ENCODE data around the gene UNC93A.

UNC93A gene

DNA sequence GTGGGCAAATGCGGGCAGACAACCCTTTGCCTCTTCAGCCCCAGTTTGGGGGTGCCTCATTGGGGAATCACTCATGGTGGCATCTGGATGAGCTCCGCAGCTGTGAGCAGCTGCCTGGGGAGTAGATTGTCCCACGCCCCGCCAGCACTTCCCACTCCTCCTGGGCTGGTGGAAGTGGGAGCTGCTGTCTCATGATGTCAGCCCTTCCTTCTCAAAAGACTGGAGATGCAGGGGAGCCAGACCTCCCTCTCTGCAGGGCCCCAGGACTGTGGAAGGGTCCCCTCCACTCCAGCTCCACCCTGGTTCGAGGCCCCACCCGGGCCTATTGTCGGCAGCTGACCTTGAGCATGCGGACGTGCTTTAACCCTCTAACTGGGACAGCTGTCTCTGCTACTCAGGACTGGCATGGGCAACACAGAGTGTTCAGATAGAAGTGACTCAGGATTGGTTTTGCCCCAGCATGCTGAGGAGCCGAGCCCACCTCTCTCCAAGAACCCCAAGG, 2.0 kb downstream of the UNC93A start:
- TF ChIP-seq, protein P1, sequence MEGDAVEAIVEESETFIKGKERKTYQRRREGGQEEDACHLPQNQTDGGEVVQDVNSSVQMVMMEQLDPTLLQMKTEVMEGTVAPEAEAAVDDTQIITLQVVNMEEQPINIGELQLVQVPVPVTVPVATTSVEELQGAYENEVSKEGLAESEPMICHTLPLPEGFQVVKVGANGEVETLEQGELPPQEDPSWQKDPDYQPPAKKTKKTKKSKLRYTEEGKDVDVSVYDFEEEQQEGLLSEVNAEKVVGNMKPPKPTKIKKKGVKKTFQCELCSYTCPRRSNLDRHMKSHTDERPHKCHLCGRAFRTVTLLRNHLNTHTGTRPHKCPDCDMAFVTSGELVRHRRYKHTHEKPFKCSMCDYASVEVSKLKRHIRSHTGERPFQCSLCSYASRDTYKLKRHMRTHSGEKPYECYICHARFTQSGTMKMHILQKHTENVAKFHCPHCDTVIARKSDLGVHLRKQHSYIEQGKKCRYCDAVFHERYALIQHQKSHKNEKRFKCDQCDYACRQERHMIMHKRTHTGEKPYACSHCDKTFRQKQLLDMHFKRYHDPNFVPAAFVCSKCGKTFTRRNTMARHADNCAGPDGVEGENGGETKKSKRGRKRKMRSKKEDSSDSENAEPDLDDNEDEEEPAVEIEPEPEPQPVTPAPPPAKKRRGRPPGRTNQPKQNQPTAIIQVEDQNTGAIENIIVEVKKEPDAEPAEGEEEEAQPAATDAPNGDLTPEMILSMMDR (IDR thresholded peaks at IDR 0.05; ENCODE audit: poor library complexity, severe bottlenecking) = no peak
- Histone ChIP-seq H3K9me3 (ENCODE audit: severe bottlenecking) (no peaks in the 10 kb centered on the region), H3K27me3 (ENCODE audit: insufficient read depth, poor library complexity, severe bottlenecking) (peaks cover 17% of the 10 kb centered on the region), H3K4me3 (ENCODE audit: severe bottlenecking) (no peak overlapping the region), H3K36me3 (ENCODE audit: low read depth) (no peaks in the 10 kb centered on the region), H3K27ac (ENCODE audit: poor library complexity, severe bottlenecking) (no peak overlapping the region), H3K4me1 (ENCODE audit: insufficient read depth, poor library complexity, severe bottlenecking) (no peaks in the 10 kb centered on the region)
- no peak for DNase-seq (ENCODE audit: low spot score)
- no peak for ATAC-seq (ENCODE audit: low read depth)

DNA sequence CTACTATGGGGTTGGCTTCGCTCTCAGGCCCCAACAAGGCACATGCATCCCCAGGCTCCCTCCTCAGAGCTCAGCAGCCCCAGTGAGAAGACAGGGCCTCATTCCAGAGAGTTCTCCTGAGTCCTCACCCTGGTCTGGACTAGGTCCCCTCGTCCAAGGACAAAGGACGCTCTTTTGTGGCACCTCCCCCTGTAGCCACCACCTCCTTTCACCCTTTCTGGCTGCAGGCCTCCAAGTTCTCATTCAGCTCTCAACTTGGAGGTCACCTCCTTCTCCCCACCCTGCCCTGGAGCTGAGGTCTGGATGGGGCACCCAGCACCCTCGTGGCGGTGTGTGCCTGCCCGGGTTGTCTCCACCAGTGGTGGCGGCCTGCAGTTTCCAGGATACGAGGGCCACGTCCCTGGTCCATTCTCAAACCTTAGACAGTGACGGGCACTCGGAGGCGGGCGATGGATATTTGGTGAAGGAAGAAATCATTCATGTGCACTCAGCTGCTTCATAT, 2.5 kb downstream of the UNC93A start:
- H3K4me1 ChIP-seq (ENCODE audit: insufficient read depth, poor library complexity, severe bottlenecking) = no peaks in the 10 kb centered on the region
- no peak overlapping the region for H3K4me3 ChIP-seq (ENCODE audit: severe bottlenecking)
- TF ChIP-seq, protein P1 (IDR thresholded peaks at IDR 0.05; ENCODE audit: poor library complexity, severe bottlenecking) = no peak
- DNase-seq (ENCODE audit: low spot score) = no peak
- H3K27me3 ChIP-seq (ENCODE audit: insufficient read depth, poor library complexity, severe bottlenecking) = peaks cover 17% of the 10 kb centered on the region
- no peak for ATAC-seq (ENCODE audit: low read depth)
- no peak overlapping the region for H3K27ac ChIP-seq (ENCODE audit: poor library complexity, severe bottlenecking)
- H3K9me3 ChIP-seq (ENCODE audit: severe bottlenecking) = no peaks in the 10 kb centered on the region
- no peaks in the 10 kb centered on the region for H3K36me3 ChIP-seq (ENCODE audit: low read depth)

DNA sequence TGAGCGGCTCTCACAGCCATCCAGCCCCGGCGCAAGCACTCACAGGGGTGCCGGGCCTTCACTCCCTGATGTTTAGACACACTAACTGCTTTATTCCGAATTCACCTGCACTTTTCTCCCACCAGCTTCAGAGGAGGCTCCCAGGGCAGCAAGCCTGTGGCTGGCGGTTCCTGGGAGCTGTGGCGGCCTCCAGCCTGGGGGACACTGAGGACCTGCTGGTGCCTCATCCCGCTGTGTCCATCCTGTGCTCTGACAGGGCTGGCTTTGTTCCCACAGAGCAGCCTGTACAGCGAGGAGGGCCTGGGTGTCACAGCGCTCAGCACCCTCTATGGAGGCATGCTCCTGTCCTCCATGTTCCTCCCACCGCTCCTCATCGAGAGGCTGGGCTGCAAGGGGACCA, 3.1 kb downstream of the UNC93A start:
- Histone ChIP-seq H3K36me3 (ENCODE audit: low read depth) (no peaks in the 10 kb centered on the region), H3K27ac (ENCODE audit: poor library complexity, severe bottlenecking) (no peak overlapping the region), H3K27me3 (ENCODE audit: insufficient read depth, poor library complexity, severe bottlenecking) (peaks cover 17% of the 10 kb centered on the region), H3K9me3 (ENCODE audit: severe bottlenecking) (no peaks in the 10 kb centered on the region), H3K4me3 (ENCODE audit: severe bottlenecking) (no peak overlapping the region), H3K4me1 (ENCODE audit: insufficient read depth, poor library complexity, severe bottlenecking) (no peaks in the 10 kb centered on the region)
- TF ChIP-seq, protein P1 (IDR thresholded peaks at IDR 0.05; ENCODE audit: poor library complexity, severe bottlenecking) = no peak
- no peak for ATAC-seq (ENCODE audit: low read depth)
- DNase-seq (ENCODE audit: low spot score) = no peak

DNA sequence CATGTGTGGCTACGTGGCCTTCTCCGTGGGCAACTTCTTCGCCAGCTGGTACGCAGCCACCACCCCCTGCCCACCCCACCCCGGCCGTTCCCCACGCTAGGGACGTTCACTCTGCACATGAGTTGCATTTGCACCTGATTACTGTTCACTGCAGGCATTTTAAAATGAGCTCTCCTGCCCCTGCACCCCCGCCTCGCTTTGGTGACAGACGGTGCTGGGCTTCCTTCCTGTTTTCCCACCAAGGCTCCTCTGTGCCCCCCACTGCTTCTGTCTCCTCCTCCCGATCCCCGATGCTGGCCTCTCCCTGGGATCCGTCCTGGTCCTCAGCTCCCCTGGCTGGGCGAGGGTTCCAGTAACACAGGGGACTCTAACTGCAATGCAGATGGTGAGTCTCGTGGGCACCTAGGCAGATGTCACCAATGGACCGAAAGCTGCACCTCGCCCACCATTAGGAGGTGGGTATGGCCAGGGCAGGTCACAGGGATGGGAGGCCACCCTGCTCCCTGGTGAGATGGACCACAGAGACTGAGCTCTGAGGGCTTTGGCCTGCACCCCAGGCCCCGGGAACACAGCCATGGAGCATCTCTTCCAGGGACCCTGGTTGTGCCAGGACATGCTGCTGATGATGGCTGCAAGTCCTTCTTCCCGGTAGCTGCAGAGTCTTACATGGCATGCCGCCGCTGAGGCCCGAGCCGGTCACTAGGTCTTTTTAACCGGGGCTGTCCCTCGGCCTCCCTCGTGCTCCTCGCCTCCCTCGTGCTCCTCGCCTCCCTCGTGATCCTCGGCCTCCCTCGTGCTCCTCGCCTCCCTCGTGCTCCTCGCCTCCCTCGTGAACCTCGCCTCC, 3.8 kb downstream of the UNC93A start:
- Histone ChIP-seq H3K36me3 (ENCODE audit: low read depth) (no peaks in the 10 kb centered on the region), H3K9me3 (ENCODE audit: severe bottlenecking) (no peaks in the 10 kb centered on the region), H3K4me1 (ENCODE audit: insufficient read depth, poor library complexity, severe bottlenecking) (no peaks in the 10 kb centered on the region), H3K4me3 (ENCODE audit: severe bottlenecking) (no peak overlapping the region), H3K27ac (ENCODE audit: poor library complexity, severe bottlenecking) (no peak overlapping the region), H3K27me3 (ENCODE audit: insufficient read depth, poor library complexity, severe bottlenecking) (peaks cover 17% of the 10 kb centered on the region)
- DNase-seq (ENCODE audit: low spot score) (no peak), ATAC-seq (ENCODE audit: low read depth) (no peak)
- TF ChIP-seq, protein P1 (IDR thresholded peaks at IDR 0.05; ENCODE audit: poor library complexity, severe bottlenecking) = no peak

All from RWPE2 (cell line).